ENCODE data around the gene TGFB2.

The TGFB2 gene

DNA sequence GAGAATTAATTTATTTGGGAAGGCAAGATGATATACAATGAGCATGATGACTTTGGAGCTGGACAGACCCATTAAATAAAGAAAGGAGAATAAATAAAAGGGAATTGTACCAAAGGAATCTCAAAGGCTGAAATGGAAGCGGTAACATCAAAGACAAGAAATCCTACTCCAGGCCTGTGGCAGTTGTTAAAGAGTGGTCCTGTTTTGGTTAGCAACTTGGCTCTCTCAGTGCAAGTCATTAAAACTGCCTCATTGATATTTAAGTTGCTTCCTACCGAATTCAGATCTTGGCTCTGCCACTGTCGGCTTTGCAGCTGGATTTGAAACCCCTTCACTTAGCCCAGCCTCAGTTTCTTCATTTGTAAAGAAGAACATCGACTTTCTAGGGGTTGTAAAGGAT is 10.1 kb downstream of the TGFB2 start:
- H3K36me3 ChIP-seq (ENCODE audit: control insufficient read depth in 5 of 5, insufficient read depth in 5 of 5, low read length in 5 of 5) = no peaks in the 10 kb centered on the region
- H3K27ac ChIP-seq (ENCODE audit: low read depth, low read length) = no peak overlapping the region
- peaks cover 0 to 8% (median 8%) of the 10 kb centered on the region in 5 donors for H3K4me1 ChIP-seq (ENCODE audit: control insufficient read depth in 5 of 5, insufficient read depth in 5 of 5, low read length in 5 of 5)
- H3K27me3 ChIP-seq (ENCODE audit: control insufficient read depth in 5 of 5, insufficient read depth in 4 of 5, low read length in 5 of 5) = no peaks in the 10 kb centered on the region
- H3K9me3 ChIP-seq (ENCODE audit: control insufficient read depth in 5 of 5, low read length in 5 of 5) = no peaks in the 10 kb centered on the region
- H3K4me3 ChIP-seq (ENCODE audit: low read depth in 1 of 5, low read length in 5 of 5) = no peak overlapping the region
- H3K9ac ChIP-seq (ENCODE audit: low read length in 5 of 5) = no peak overlapping the region

DNA sequence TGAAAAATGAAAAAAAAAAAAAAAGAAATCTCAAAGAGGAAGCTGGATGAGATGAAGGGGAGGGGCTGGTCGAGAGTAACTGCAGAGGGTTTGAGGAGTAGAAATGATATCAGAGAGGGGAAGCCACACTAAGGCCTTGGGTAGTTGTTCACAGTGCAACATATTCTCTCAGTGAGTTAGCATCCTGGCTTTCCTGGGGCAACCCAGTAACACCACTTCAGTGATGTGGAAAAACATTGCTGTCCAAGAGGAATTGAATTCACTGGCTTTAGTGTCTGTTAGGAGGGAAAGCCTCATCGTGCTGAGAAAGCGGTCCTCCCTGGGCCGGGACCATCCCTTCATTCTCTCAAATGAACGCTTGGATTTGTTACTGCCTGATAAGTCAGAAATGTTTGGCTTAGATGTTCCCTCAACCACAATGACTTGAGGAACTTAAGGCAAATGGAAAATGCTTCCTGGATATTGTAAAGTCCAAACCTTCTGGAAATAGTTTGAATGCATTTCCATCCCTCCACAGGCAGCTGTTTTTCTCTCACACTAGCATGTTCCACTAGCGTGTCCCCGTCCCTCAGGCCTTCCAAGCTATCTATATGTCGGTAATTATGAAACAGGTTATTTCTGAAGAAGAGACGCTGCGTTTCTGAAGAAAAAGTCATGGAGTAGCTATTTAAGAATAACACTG is 12.2 kb downstream of the TGFB2 start:
- no peak overlapping the region for H3K4me3 ChIP-seq (ENCODE audit: low read depth in 1 of 5, low read length in 5 of 5)
- no peaks in the 10 kb centered on the region for H3K36me3 ChIP-seq (ENCODE audit: control insufficient read depth in 5 of 5, insufficient read depth in 5 of 5, low read length in 5 of 5)
- H3K27ac ChIP-seq (ENCODE audit: low read depth, low read length) = no peak overlapping the region
- no peaks in the 10 kb centered on the region for H3K9me3 ChIP-seq (ENCODE audit: control insufficient read depth in 5 of 5, low read length in 5 of 5)
- no peaks in the 10 kb centered on the region for H3K27me3 ChIP-seq (ENCODE audit: control insufficient read depth in 5 of 5, insufficient read depth in 4 of 5, low read length in 5 of 5)
- no peak overlapping the region for H3K9ac ChIP-seq (ENCODE audit: low read length in 5 of 5)
- H3K4me1 ChIP-seq (ENCODE audit: control insufficient read depth in 5 of 5, insufficient read depth in 5 of 5, low read length in 5 of 5) = peaks cover 0 to 4% (median 0%) of the 10 kb centered on the region in 5 donors

DNA sequence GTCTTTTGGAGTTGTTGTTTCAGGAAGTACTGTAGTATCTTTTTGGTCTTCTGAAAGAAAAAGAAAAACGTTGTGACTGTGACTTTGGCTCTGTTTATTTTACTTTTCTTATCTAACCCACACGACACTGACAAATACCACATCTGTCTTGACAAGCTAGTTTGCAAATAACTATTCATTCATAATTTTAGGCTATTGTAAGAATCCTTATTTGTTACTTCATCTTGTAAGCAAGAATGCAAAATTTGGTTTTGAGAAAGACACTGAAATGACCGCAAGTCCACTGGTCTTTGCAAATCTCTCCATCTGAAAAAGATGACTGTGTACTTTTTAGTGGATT is 12.7 kb downstream of the TGFB2 start:
- Histone ChIP-seq H3K9ac (ENCODE audit: low read length in 5 of 5) (no peak overlapping the region), H3K36me3 (ENCODE audit: control insufficient read depth in 5 of 5, insufficient read depth in 5 of 5, low read length in 5 of 5) (no peaks in the 10 kb centered on the region), H3K4me1 (ENCODE audit: control insufficient read depth in 5 of 5, insufficient read depth in 5 of 5, low read length in 5 of 5) (peaks cover 0 to 4% (median 0%) of the 10 kb centered on the region in 5 donors), H3K27ac (ENCODE audit: low read depth, low read length) (no peak overlapping the region), H3K4me3 (ENCODE audit: low read depth in 1 of 5, low read length in 5 of 5) (no peak overlapping the region), H3K27me3 (ENCODE audit: control insufficient read depth in 5 of 5, insufficient read depth in 4 of 5, low read length in 5 of 5) (no peaks in the 10 kb centered on the region), H3K9me3 (ENCODE audit: control insufficient read depth in 5 of 5, low read length in 5 of 5) (no peaks in the 10 kb centered on the region)

DNA sequence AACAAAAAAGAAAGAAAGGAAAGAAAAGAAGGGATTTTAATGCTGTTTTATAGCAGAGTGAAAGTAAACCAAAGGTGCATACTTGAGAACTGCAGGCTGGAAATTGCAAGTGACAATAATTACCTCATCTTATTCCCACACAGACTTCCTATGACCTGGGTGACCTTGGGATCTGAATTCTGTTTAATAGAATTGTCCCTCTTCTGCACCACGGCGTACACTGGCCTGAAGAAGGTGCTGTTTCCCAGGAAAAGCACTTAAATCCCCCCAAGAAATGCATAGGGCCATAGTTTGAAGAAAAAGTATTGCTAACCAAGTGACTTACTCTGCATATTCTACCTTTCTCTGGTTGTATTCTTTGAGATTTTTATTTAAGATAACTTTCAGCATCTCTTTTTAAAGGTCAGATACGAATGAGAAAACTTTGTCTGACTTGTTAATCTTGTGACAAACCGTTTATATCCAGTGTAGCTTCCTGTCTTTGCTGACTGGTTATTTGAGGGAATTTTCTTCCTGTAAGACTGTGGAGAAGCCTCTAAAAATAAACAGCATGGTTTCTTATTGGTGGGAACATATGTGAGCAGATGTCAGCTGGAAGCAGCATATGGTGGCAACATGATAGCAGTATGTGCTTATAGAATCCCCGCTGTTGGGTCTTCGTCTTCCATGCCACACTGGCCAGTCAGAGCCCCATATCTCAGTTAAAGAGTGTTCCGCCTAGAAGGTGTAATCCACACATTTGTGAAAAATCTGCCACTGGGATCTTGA is 16.3 kb downstream of the TGFB2 start:
- no peak overlapping the region for H3K27ac ChIP-seq (ENCODE audit: low read depth, low read length)
- H3K9me3 ChIP-seq (ENCODE audit: control insufficient read depth in 5 of 5, low read length in 5 of 5) = no peaks in the 10 kb centered on the region
- H3K9ac ChIP-seq (ENCODE audit: low read length in 5 of 5) = no peak overlapping the region
- H3K36me3 ChIP-seq (ENCODE audit: control insufficient read depth in 5 of 5, insufficient read depth in 5 of 5, low read length in 5 of 5) = no peaks in the 10 kb centered on the region
- no peaks in the 10 kb centered on the region for H3K27me3 ChIP-seq (ENCODE audit: control insufficient read depth in 5 of 5, insufficient read depth in 4 of 5, low read length in 5 of 5)
- no peak overlapping the region for H3K4me3 ChIP-seq (ENCODE audit: low read depth in 1 of 5, low read length in 5 of 5)
- peaks cover 0 to 11% (median 4%) of the 10 kb centered on the region in 5 donors for H3K4me1 ChIP-seq (ENCODE audit: control insufficient read depth in 5 of 5, insufficient read depth in 5 of 5, low read length in 5 of 5)

DNA sequence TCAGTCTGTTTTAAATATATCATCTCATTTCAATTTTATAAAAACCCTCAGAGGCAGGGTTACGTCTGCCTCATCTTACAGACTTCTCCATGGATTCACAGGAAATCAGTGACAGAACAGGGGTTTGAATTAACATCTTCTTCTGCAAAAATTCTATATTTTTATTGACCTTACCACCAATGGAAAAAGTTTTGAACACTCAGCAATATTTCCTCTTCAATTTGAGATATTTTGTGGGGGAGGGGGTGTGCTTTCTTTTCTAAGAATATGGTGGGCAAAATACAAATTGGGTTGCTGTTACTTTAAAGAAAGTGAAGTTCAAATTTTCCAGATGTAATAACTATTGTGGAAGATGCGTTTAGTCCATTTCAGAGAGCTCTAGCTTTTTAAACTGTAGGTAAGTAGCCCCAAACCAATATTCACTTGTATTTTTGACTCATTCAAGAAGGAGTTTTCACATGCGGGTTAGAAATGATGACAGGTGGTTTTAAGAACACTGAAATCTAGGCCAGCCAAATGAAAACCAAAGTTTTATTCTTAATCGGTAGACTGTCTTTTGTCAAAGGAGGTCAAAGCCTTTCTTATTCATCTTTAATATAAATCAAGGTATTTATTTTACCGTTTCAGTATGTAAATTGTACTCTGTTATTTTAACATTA is 17.4 kb downstream of the TGFB2 start:
- Histone ChIP-seq H3K36me3 (ENCODE audit: control insufficient read depth in 5 of 5, insufficient read depth in 5 of 5, low read length in 5 of 5) (no peaks in the 10 kb centered on the region), H3K27ac (ENCODE audit: low read depth, low read length) (no peak overlapping the region), H3K4me1 (ENCODE audit: control insufficient read depth in 5 of 5, insufficient read depth in 5 of 5, low read length in 5 of 5) (peaks cover 0 to 11% (median under 1%) of the 10 kb centered on the region in 5 donors), H3K9me3 (ENCODE audit: control insufficient read depth in 5 of 5, low read length in 5 of 5) (no peaks in the 10 kb centered on the region), H3K4me3 (ENCODE audit: low read depth in 1 of 5, low read length in 5 of 5) (no peak overlapping the region), H3K27me3 (ENCODE audit: control insufficient read depth in 5 of 5, insufficient read depth in 4 of 5, low read length in 5 of 5) (no peaks in the 10 kb centered on the region), H3K9ac (ENCODE audit: low read length in 5 of 5) (no peak overlapping the region)

DNA sequence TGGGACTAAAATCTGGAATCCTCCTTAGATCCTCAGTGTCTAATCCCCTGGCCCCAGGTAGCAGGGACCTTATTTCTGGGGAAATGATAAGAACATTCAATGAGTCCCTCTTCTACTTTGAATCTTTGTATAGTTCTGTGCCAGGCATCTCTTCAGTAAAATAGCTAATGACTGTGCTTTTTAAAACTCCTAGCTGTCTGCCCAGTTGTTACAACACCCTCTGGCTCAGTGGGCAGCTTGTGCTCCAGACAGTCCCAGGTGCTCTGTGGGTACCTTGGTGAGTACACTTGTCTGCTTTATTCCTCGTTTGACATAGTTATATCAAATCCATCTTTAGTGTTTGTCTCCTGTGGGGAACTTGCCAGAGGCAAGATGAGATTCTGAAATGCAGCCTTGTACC is 18.0 kb downstream of the TGFB2 start:
- no peak overlapping the region for H3K27ac ChIP-seq (ENCODE audit: low read depth, low read length)
- H3K4me1 ChIP-seq (ENCODE audit: control insufficient read depth in 5 of 5, insufficient read depth in 5 of 5, low read length in 5 of 5) = peaks cover 0 to 11% (median 0%) of the 10 kb centered on the region in 5 donors
- no peak overlapping the region for H3K4me3 ChIP-seq (ENCODE audit: low read depth in 1 of 5, low read length in 5 of 5)
- H3K9me3 ChIP-seq (ENCODE audit: control insufficient read depth in 5 of 5, low read length in 5 of 5) = no peaks in the 10 kb centered on the region
- H3K27me3 ChIP-seq (ENCODE audit: control insufficient read depth in 5 of 5, insufficient read depth in 4 of 5, low read length in 5 of 5) = no peaks in the 10 kb centered on the region
- H3K9ac ChIP-seq (ENCODE audit: low read length in 5 of 5) = no peak overlapping the region
- H3K36me3 ChIP-seq (ENCODE audit: control insufficient read depth in 5 of 5, insufficient read depth in 5 of 5, low read length in 5 of 5) = no peaks in the 10 kb centered on the region

DNA sequence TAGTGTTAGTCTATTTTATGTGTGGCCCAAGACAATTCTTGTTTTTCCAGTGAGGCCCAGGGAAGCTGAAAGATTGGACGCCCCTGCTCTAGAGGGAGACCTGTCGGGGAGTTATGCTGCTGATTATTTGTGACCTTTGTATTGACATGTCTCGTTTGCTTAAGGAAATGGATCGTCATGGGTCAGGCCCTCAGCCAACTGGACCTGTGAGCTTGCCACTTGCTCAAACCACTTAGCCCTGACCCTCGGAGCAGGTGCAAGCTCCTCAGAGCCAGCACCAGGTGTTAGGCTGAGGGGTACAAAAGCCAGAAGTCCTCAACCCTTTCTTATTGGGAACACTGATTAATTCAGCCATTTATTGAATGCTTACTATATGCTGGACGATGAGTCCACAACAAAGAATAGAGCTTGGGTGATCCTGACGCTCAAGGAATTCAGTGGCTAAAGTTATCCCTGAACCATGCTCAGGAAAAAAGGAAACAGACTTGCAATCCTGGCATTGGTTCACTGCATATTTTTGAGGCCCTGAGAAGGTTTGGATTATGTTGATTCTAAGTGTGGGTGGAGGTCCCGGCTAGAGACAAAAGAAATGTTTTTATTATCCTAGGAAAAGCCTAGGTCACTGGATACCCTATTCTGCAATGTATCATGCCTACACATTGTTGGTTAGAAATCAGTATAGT is 19.0 kb downstream of the TGFB2 start:
- Histone ChIP-seq H3K9ac (ENCODE audit: low read length in 5 of 5) (no peak overlapping the region), H3K27me3 (ENCODE audit: control insufficient read depth in 5 of 5, insufficient read depth in 4 of 5, low read length in 5 of 5) (no peaks in the 10 kb centered on the region), H3K9me3 (ENCODE audit: control insufficient read depth in 5 of 5, low read length in 5 of 5) (no peaks in the 10 kb centered on the region), H3K4me1 (ENCODE audit: control insufficient read depth in 5 of 5, insufficient read depth in 5 of 5, low read length in 5 of 5) (peaks cover 0 to 11% (median 0%) of the 10 kb centered on the region in 5 donors), H3K27ac (ENCODE audit: low read depth, low read length) (no peak overlapping the region), H3K36me3 (ENCODE audit: control insufficient read depth in 5 of 5, insufficient read depth in 5 of 5, low read length in 5 of 5) (no peaks in the 10 kb centered on the region), H3K4me3 (ENCODE audit: low read depth in 1 of 5, low read length in 5 of 5) (no peak overlapping the region)

DNA sequence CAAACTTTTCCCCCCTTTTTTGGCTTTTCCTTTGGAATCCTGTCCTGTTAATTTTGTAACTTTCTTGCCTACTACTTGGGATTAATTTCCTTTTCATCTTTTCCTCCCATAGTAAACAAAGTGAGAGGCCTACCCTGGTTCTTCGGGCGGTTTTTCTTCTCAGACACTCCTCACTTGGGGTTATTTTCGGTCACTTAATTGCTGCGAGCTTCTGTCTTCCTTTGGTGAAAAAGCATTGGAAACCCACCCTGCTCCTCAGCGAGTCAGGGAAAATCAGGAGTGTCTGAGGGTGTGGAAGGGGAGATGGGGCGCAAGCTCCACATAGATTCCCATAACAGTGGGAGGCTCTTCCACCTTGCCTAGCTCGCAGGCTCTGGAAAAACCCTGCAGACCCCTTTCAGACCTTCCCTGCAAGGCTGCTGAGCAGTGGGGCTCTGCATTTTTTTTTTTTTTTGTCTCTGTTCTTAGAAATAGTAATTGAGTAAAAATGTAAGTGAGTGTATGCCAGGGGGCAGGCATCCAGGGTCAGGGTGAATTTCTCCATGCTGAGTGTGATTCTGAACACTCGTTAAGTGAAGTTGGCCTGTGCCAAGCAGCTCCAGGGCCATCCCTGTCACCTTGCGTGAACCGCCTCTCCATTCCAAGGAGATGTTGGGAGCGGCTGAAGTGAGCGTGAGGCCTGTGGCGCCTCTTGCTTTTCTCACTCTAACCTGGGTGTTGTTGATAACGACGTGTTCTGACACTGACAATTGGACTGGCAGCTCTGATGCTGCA is 20.3 kb downstream of the TGFB2 start:
- Histone ChIP-seq H3K4me1 (ENCODE audit: control insufficient read depth in 5 of 5, insufficient read depth in 5 of 5, low read length in 5 of 5) (peaks cover 0 to 18% (median 3%) of the 10 kb centered on the region in 5 donors), H3K36me3 (ENCODE audit: control insufficient read depth in 5 of 5, insufficient read depth in 5 of 5, low read length in 5 of 5) (no peaks in the 10 kb centered on the region), H3K4me3 (ENCODE audit: low read depth in 1 of 5, low read length in 5 of 5) (no peak overlapping the region), H3K27ac (ENCODE audit: low read depth, low read length) (no peak overlapping the region), H3K9me3 (ENCODE audit: control insufficient read depth in 5 of 5, low read length in 5 of 5) (no peaks in the 10 kb centered on the region), H3K27me3 (ENCODE audit: control insufficient read depth in 5 of 5, insufficient read depth in 4 of 5, low read length in 5 of 5) (no peaks in the 10 kb centered on the region), H3K9ac (ENCODE audit: low read length in 5 of 5) (no peak overlapping the region)

DNA sequence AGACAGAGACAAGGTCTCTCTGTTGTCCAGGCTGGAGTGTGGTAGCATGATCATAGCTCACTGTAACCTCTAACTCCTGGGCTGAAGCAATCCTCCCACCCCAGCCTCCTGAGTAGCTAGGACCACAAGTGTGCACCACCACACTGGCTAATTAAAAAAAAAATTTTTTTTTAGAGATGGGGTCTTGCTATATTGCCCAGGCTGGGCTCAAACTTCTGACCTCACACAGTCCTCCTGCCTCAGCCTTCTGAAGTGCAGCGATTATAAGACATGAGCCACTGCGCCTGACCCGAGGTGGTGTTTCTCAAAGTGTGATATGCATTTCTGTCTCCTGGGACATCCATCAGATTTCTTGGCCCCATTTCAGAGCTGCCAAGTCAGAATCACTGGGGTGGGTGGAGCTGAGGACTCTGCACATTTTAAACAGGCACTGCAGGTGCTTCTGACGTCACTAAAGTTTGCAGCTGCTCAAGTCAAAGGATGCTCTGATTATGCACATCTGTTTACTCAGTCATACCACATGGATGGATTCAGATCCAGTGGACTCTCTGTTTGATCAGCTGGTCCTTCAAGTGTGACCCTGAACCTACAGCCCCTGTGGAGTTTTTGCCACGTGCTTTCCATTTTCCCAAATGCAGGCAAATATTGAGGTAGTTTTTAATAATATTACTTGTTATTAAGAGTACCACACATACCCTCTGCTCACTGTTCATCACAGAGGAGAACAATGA is 21.4 kb downstream of the TGFB2 start:
- Histone ChIP-seq H3K4me1 (ENCODE audit: control insufficient read depth in 5 of 5, insufficient read depth in 5 of 5, low read length in 5 of 5) (peaks cover 0 to 18% (median 3%) of the 10 kb centered on the region in 5 donors), H3K27ac (ENCODE audit: low read depth, low read length) (no peak overlapping the region), H3K36me3 (ENCODE audit: control insufficient read depth in 5 of 5, insufficient read depth in 5 of 5, low read length in 5 of 5) (no peaks in the 10 kb centered on the region), H3K9ac (ENCODE audit: low read length in 5 of 5) (no peak overlapping the region), H3K9me3 (ENCODE audit: control insufficient read depth in 5 of 5, low read length in 5 of 5) (no peaks in the 10 kb centered on the region), H3K4me3 (ENCODE audit: low read depth in 1 of 5, low read length in 5 of 5) (no peak overlapping the region), H3K27me3 (ENCODE audit: control insufficient read depth in 5 of 5, insufficient read depth in 4 of 5, low read length in 5 of 5) (no peaks in the 10 kb centered on the region)
